B cell (primary cell): Measurements from ENCODE around the gene ERC1. TPM values are rescaled to one million over a fixed set of nuclear protein-coding genes. Genes with fewer than 3 reads are reported as not detected.

ENCODE experiments used
- ATAC-seq: fragments of 200-7000 bp; cut with Tn5 transposase; one replicate; pipeline ENCODE4 v1.10.0; 2021; ENCODE audit warnings: low read depth, mild to moderate bottlenecking, moderate number of reproducible peaks, moderate library complexity
- CTCF ChIA-PET: fragments of 350-600 bp; sonication (Branson Sonifier 250); formaldehyde crosslinking; loops from one replicate; lab custom pipeline; 2021; ENCODE audit warnings: antibody characterized with exemption, inconsistent platforms; lab: Charles Lee
- POLR2A ChIA-PET: fragments of 350-600 bp; sonication (Branson Sonifier 250); formaldehyde crosslinking; loops from one replicate; lab custom pipeline; 2021; ENCODE audit warnings: antibody characterized with exemption; lab: Charles Lee
- DNase-seq: peaks from one replicate; pipeline ENCODE4 v3.0.0; 2013
- H2AFZ ChIP-seq: 2 replicates; pipeline ENCODE4 v1.6.1; 2012; ENCODE audit warnings: mild to moderate bottlenecking, low read depth, low read length; ENCODE audit not compliant: insufficient read depth, poor library complexity, severe bottlenecking
- H3K27ac ChIP-seq, 2 donors: 1 replicate in 1 of 2; 2 replicates in 1 of 2; pipeline ENCODE4 v1.5.1; 2012 to 2013; ENCODE audit warnings: low read length in 2 of 2, mild to moderate bottlenecking in 2 of 2, moderate library complexity in 1 of 2
- H3K27me3 ChIP-seq, 4 experiments: fragments of 200-600 bp in 1 of 4; sonication (generic) in 1 of 4; replicated peaks in 1 of 4; 1 replicate in 2 of 4; 2 replicates in 2 of 4; pipeline versions ENCODE4 v1.6.1 to v1.7.0; 2013 to 2016; ENCODE audit warnings: low read length in 3 of 4, mild to moderate bottlenecking in 2 of 4, mixed read lengths in 1 of 4, moderate library complexity in 1 of 4; ENCODE audit not compliant: insufficient read depth in 4 of 4, control insufficient read depth in 3 of 4; ENCODE audit errors: control extremely low read depth in 1 of 4
- H3K36me3 ChIP-seq, 2 experiments: replicated peaks in 1 of 2; 1 replicate in 1 of 2; 2 replicates in 1 of 2; pipeline versions ENCODE4 v1.6.1 to v1.7.1; 2013; ENCODE audit warnings: low read length in 1 of 2; ENCODE audit not compliant: insufficient read depth in 2 of 2, control insufficient read depth in 1 of 2; ENCODE audit errors: control extremely low read depth in 1 of 2, extremely low read depth in 1 of 2
- H3K4me1 ChIP-seq, 2 donors: fragments of 200-600 bp in 1 of 2; sonication (generic) in 1 of 2; 1 replicate in 1 of 2; 2 replicates in 1 of 2; pipeline versions ENCODE4 v1.5.1 to v1.6.1; 2013 to 2017; ENCODE audit warnings: low read length in 2 of 2; ENCODE audit not compliant: control insufficient read depth in 2 of 2, insufficient read depth in 2 of 2
- H3K4me2 ChIP-seq: replicated peaks from 2 replicates; pipeline ENCODE3; 2012; ENCODE audit warnings: mild to moderate bottlenecking, low read depth, low read length; ENCODE audit not compliant: poor library complexity, severe bottlenecking
- H3K4me3 ChIP-seq, 5 experiments: fragments of 200-600 bp in 1 of 5; sonication (generic) in 1 of 5; 1 replicate in 3 of 5; 2 replicates in 2 of 5; pipeline versions ENCODE4 v1.5.1 to v1.7.0; 2011 to 2016; ENCODE audit warnings: low read length in 4 of 5, mild to moderate bottlenecking in 4 of 5, low read depth in 2 of 5, control low read depth in 1 of 5, moderate library complexity in 1 of 5; ENCODE audit not compliant: insufficient read depth in 1 of 5; ENCODE audit errors: control extremely low read depth in 1 of 5, extremely low read depth in 1 of 5
- H3K79me2 ChIP-seq: fragments of 200-600 bp; sonication (generic); one replicate; pipeline ENCODE4 v1.6.0; 2016; ENCODE audit warnings: low read length; ENCODE audit not compliant: control insufficient read depth, insufficient read depth
- H3K9ac ChIP-seq: fragments of 200-600 bp; sonication (generic); 2 replicates; pipeline ENCODE4 v1.6.1; 2017; ENCODE audit warnings: mild to moderate bottlenecking, low read length, moderate library complexity
- H3K9me3 ChIP-seq, 3 donors: one replicate each; pipeline versions ENCODE4 v1.6.1 to v1.7.1; 2013; ENCODE audit warnings: low read length in 2 of 3; ENCODE audit not compliant: control insufficient read depth in 2 of 3, insufficient read depth in 1 of 3; ENCODE audit errors: control extremely low read depth in 1 of 3
- H4K20me1 ChIP-seq: 2 replicates; pipeline ENCODE4 v1.6.0; 2012; ENCODE audit warnings: mild to moderate bottlenecking, low read length; ENCODE audit not compliant: insufficient read depth, control insufficient read depth, poor library complexity, severe bottlenecking
- H3K27ac Mint-ChIP-seq: one replicate; pipeline ENCODE4 v1.8.0; 2021; ENCODE audit warnings: mixed read lengths
- H3K27me3 Mint-ChIP-seq: one replicate; pipeline ENCODE4 v1.8.0; 2021; ENCODE audit warnings: mixed read lengths
- H3K4me1 Mint-ChIP-seq: one replicate; pipeline ENCODE4 v1.8.0; 2021; ENCODE audit warnings: mixed read lengths
- H3K4me3 Mint-ChIP-seq: one replicate; pipeline ENCODE4 v1.8.0; 2021; ENCODE audit warnings: mixed read lengths
- H3K9me3 Mint-ChIP-seq: one replicate; pipeline ENCODE4 v1.8.0; 2022; ENCODE audit warnings: mixed read lengths; ENCODE audit not compliant: insufficient read depth
- CTCF ChIP-seq: fragments of 200-600 bp; IDR thresholded peaks from one replicate; pipeline ENCODE4 v1.8.0; 2022; ENCODE audit warnings: antibody characterized with exemption, mild to moderate bottlenecking
- EZH2 ChIP-seq: IDR thresholded peaks from 2 replicates; pipeline ENCODE4 v1.6.1; 2012; ENCODE audit warnings: borderline replicate concordance, low read depth, mild to moderate bottlenecking, moderate library complexity, low read length; ENCODE audit not compliant: insufficient read depth, poor library complexity, severe bottlenecking
- WGBS: methylation state at CpG from one replicate; pipeline ENCODE4 v1.1.5; 2013; ENCODE audit warnings: missing lambda C conversion rate; ENCODE audit not compliant: insufficient coverage; 5-methylcytosine and 5-hydroxymethylcytosine counted together
- intact Hi-C: fragments of 100-400 bp; cut with micrococcal nuclease; formaldehyde crosslinking; loops from one replicate; pipeline ENCODE4 v1.10.0; 2022
- polyA plus RNA-seq: library from polyadenylated mRNA; depleted of rRNA; stranded (reverse); fragments of >200 nt; gene quantifications from 2 replicates; pipeline ENCODE4 v1.2.3, GENCODE V29; 2012
- total RNA-seq, 2 donors: library from RNA; stranded (reverse); fragments of 120-200 nt in 1 of 2; gene quantifications; 1 replicate in 1 of 2; 2 replicates in 1 of 2; pipeline versions ENCODE4 v1.2.3 to v1.2.4, GENCODE V29; 2013 to 2022

ERC1 gene
- total and polyA plus RNA-seq, 2 donors (not counting 1 experiment from before 2014, with no cell fraction given), result 4.0 to 77.6 TPM

GRCh38 chr12:1357711-1358110 is 366.7 kb downstream of the ERC1 start:
- Mint-ChIP-seq H3K4me3 (no peak overlapping the region), H3K27ac (no peak overlapping the region), H3K27me3 (no peaks in the 10 kb centered on the region), H3K9me3 (no peaks in the 10 kb centered on the region), H3K4me1 (no peaks in the 10 kb centered on the region)
- no peak for ATAC-seq
- no CpG with 5 or more reads among the region's 1 CpG for WGBS
- H4K20me1 ChIP-seq, result peaks cover 8% of the 10 kb centered on the region
- no peak for DNase-seq
- H2AFZ ChIP-seq, result no peak overlapping the region
- no peak overlapping the region for H3K27ac ChIP-seq
- no peaks in the 10 kb centered on the region for H3K4me1 ChIP-seq
- no peaks in the 10 kb centered on the region for H3K36me3 ChIP-seq
- no peak overlapping the region for H3K4me3 ChIP-seq
- intact Hi-C loops, result no loop called here
- POLR2A ChIA-PET, result no interaction called here
- H3K9ac ChIP-seq, result no peak overlapping the region
- TF ChIP-seq CTCF, result no peak
- no peak for TF ChIP-seq EZH2
- H3K9me3 ChIP-seq, result no peaks in the 10 kb centered on the region
- CTCF ChIA-PET, result no interaction called here
- H3K79me2 ChIP-seq, result no peaks in the 10 kb centered on the region
- H3K4me2 ChIP-seq, result no peak overlapping the region
- H3K27me3 ChIP-seq, result no peaks in the 10 kb centered on the region

- DNase-seq (no peak), ATAC-seq (no peak)
- Mint-ChIP-seq H3K27me3 (no peaks in the 10 kb centered on the region), H3K9me3 (no peaks in the 10 kb centered on the region), H3K4me3 (no peak overlapping the region), H3K27ac (no peak overlapping the region), H3K4me1 (no peaks in the 10 kb centered on the region)
- no peaks in the 10 kb centered on the region for H3K79me2 ChIP-seq
- H3K27me3 ChIP-seq, result no peaks in the 10 kb centered on the region
- intact Hi-C loops, result no loop called here
- H3K9ac ChIP-seq, result no peak overlapping the region
- H3K4me3 ChIP-seq, result no peak overlapping the region
- ChIA-PET POLR2A (no interaction called here), CTCF (interaction anchor here (0.7 kb wide), 1 partner anchor 243 kb away, joined by 3 read pairs; no protein-coding TSS in a partner anchor)
- no peak overlapping the region for H3K27ac ChIP-seq
- H3K36me3 ChIP-seq, result peaks cover 0 to 1% of the 10 kb centered on the region in 2 experiments
- peaks cover 7% of the 10 kb centered on the region for H4K20me1 ChIP-seq
- TF ChIP-seq EZH2 (no peak), CTCF (no peak)
- peaks cover 0 to 2% (median 0%) of the 10 kb centered on the region in 3 donors for H3K9me3 ChIP-seq
- 86% methylated on average over 1 of the region's 2 CpGs for WGBS
- H3K4me2 ChIP-seq, result no peak overlapping the region
- H2AFZ ChIP-seq, result no peak overlapping the region
- H3K4me1 ChIP-seq, result no peaks in the 10 kb centered on the region
Observed at GRCh38 chr12:1360441-1361210, 369.6 kb downstream of the ERC1 start.
